Globus pallidus (tissue), 1 donor: ENCODE measurements around the gene DOCK1.

Experiments
- DNase-seq: peaks from one replicate; pipeline ENCODE4 v3.0.0-alpha.2; 2015; ENCODE audit warnings: low spot score

DOCK1 gene

DNA sequence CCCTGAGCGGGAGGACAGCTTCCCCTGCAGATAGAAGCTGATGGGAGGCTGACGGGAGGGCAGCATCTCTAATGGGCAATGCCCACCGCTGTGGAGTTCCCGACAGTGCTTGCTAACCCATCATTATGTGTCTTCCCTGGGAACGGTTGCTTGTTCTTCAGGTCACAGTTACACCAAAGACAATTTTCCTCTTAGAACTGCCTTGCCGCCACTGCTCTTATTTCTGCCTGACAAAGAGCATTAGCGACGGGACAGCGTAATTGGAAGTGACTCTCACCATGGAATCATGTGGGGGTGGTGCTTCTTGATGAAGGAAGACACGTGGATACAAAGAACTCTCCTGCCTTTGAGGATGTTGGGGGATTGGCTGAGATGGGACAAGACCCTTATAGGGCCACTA, 562.6 kb downstream of the DOCK1 start:
- DNase-seq, result no peak

DNA sequence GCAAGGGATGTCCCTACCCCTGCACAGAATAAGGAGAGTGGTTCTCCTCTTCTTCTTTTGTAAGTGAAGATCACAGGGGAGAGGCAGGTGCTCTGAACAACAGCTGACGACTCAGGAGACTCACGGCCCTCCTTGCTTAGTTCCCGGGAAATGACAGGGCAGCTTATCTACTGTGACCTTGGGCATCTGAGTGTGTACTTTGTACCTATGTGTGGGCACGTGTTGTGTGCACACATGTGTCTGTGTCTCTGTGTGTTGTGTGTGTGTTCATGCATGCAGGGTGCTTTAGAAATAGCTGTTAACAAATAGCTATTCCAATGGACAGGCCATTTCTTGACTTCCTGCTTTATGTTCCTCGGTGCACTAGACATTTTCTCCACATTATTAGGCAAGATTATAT, 563.4 kb downstream of the DOCK1 start:
- no peak for DNase-seq

DNA sequence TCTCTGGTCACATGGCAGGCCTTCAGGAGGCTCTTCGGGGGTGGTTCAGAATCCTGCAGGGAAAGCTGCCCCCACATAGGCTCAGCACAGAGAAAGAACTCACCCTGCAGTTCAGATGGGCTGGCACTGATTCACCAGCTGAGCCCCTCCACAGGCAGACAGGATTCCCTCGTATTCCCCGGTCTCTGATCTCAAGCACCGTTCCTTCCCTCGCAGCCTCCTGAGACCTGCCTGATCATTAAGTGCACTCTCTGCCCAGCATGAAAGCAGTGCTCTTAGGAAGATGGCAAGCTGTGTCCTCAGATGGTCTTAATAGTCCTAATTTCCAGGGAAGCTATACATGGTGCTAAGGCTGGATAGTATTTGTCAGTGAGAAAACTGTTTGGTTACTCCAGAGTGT, 565.7 kb downstream of the DOCK1 start:
- DNase-seq, result no peak

DNA sequence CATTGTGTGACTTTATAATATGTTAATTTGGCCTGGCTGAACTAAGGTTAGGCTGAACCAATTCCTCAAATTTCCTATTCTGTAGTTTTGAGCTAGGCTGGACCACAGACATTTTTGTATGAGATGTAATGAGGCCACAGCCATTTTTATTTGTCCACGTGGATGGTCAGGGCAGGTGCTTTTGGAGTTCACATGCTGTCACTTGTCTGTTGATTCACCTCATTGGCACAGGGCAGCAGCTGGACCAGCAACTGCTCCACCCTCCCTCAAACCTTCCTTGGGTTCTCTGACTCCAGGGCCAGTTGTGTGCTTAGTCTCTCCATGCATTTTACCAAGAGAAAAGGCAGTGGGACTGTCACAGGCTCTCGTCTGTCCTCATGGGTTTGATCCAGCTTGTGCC, 567.7 kb downstream of the DOCK1 start:
- no peak for DNase-seq

DNA sequence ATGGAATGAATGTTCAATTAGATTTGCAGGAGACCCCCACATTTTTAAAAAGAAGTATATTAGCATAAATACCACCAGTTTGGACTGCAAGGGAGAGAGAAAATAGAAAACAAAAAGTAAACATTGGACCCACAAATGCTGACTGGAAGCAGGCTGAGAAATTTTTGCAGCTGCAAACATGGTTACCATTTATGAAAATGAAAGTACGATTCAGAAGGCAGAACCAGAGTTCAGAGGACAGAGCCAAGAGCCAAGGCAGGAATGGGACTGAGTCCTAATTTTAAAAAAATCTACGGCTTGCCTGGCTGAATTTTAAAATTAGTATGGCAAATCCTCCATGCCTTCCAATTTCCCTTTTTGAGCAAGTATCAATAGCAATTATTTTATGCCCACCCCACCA, 569.3 kb downstream of the DOCK1 start:
- DNase-seq, result no peak

DNA sequence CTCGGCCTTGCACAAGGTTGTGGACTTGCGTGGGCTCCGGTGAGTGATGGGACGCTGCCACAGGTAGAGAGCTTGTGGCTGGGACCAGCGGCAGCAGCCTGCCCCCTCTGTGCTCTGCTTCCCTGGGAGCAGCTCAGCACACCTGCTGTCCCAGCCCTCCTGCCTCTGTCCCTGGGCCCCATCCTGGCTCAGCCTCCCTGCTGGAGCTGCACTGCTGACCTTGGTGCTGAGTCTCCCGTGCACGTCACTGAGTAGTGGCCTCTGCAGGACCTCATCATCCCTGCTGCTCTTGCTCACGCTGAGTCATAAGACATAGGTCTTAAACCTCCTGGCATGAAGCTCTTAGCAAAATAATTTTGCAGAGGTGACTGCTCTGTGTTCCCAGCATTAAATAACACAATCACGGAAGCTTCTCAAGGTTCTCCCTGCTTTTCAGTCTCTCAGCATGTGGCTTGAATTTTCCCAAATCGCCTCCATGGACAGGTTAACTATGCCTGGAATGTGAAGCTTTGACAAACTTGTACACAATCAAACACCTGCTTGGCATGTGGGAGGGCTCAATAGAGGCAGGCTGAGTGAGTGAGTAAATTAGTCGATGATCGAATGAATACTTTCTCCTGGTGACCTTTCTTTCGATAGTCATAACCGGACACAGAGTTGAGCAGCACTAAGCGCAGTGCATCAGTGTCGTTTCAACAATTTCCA, 580.1 kb downstream of the DOCK1 start:
- DNase-seq, result no peak

DNA sequence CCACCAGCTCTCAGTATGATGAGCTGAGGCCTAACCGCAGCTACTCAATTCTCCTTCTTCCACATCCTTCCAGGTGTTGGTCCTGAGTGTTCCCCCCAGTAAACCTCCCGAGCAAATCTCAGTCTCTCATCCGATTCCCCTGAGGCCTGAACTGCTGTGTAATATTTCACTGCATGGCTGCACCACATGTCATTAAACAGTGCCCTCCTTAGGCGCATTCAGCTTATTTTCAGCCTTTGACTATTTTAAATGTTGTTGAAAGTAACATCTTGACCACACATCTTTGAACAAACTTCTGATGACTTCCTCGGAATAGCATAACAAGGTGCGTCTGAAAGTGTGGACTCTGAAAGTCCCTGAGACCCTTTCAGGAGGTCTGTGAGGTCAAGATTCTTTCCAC, 581.1 kb downstream of the DOCK1 start:
- DNase-seq, result no peak

DNA sequence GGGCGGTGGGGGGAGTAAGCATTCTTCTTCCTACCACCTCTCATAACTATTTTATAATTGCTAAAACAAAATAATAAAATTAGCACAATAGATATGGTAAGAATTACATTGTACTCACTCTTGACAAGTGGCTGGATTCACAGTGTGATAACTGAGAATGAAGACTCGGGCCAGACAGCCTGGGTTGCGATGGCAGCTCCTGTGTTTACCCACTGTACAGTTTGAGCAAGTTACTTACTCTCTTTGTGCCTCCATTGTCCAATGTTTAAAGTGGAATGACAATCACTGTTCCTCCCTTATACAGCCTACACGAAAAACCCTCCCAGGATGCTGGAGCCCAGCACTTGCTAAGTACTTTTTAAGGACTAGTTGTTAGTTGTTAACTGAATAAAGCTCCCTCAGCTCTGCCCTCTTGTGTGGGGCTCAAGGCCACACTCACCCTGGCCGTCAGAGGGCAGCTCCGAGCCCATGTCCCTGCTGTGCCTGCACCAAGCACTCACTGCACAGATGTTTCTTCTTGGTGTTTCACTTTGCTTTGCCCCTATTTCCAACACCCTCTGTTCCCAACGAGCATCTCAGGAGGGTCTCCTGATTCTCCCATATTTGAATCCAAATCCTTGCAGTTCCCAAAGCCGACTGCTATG, 587.5 kb downstream of the DOCK1 start:
- no peak for DNase-seq

DNA sequence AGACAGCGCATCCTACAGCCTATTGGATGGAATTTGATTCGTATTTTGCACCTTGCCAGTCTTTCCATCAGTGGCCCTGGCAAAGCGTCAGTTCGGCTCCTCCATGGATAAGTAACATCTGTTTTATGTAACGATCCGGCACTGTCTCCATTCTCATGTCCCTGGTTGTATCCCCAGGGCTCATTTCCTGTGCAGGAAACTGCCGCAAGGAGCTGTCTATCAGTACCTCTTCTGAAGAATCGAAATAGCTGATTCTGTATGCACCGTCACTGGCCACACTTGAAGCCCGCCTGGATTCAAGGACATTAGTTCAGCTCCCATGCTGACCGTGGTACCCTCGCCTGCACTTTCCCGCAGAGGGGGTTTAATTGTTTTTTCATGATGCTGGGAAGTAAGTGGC, 590.8 kb downstream of the DOCK1 start:
- DNase-seq, result no peak

DNA sequence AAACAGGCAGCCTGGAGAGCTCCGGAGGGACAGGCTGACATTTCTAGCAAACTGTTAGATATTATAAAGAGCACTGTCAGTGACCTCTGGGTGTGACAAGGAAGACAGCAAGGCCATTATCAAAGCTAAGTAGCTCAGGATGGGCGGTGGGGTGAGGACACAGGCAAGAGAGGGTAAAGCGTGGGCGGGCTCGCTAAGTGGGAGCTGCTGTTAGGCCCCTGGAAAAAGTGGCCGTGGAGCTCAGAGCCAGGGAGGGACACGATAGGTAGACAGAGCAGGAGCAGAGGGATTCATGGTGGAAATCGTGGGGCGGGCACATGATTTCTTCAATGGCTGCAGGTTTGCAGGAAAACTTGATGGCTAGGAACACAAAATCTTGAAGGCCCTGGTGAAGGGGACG, 592.5 kb downstream of the DOCK1 start:
- DNase-seq, result no peak

DNA sequence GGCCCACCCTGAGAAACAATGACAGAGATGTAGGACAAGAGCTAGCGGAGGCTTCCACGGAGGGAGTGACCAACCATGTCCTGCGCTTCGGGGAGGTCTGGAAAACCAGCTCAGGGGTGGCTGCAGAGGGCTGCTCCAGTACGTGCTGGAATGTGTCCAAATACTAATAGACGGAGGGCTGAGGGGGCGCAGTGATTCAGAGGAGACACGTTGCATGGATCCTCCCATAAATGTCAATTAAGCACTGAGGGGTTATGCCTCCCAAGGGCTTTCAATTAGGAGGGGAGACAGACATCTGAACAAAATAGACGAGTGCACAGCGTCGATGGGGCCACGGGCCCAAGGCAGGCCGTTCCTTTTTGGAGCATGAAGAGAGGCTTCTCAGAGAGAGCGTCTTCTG, 592.9 kb downstream of the DOCK1 start:
- DNase-seq, result no peak

DNA sequence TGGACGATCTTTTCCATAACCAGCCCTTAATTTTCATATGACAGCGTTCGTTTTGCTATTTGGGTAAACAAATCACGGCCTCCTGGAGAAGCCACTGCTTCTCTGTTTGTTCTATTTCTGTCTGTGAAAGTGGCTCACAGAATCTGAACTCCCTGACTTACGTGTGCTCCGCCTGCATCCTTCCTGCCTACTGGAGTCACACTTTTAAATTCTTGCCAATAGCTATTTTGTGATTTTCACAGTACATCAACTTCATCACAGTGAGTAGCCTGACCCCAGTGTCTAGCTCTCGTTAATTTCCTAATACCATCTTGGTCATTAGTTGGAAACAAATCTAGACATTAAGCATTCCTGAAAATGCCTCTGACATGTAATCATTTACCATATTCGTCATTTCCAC, 594.9 kb downstream of the DOCK1 start:
- DNase-seq, result no peak
